HAP-1 (cell line): ENCODE measurements around the gene USP30.

Source experiments
- DNase-seq, 2 experiments: peaks; one replicate each; pipeline ENCODE4 v3.0.0-alpha.2; 2016 to 2020; ENCODE audit warnings: low spot score in 2 of 2
- H3K27me3 ChIP-seq: fragments of 250-450 bp; sonication (Bioruptor Pico); 2 replicates; pipeline ENCODE4 v1.5.1; 2020; ENCODE audit warnings: low read depth, mild to moderate bottlenecking, moderate library complexity
- H3K36me3 ChIP-seq: fragments of 250-450 bp; sonication (Bioruptor Pico); replicated peaks from 2 replicates; pipeline ENCODE4 v1.5.1; 2020; ENCODE audit warnings: mild to moderate bottlenecking
- H3K4me1 ChIP-seq: fragments of 250-450 bp; sonication (Bioruptor Pico); 2 replicates; pipeline ENCODE4 v1.5.1; 2020; ENCODE audit warnings: mild to moderate bottlenecking
- H3K4me3 ChIP-seq: fragments of 250-450 bp; sonication (Bioruptor Pico); 2 replicates; pipeline ENCODE4 v1.5.1; 2020; ENCODE audit warnings: mild to moderate bottlenecking, moderate library complexity
- H3K9me3 ChIP-seq: fragments of 250-450 bp; sonication (Bioruptor Pico); 2 replicates; pipeline ENCODE4 v1.5.1; 2020; ENCODE audit warnings: mild to moderate bottlenecking, moderate library complexity
- in situ Hi-C: fragments of 300-500 bp; cut with MboI; formaldehyde crosslinking; loops from 3 replicates; pipeline ENCODE4 v1.14.3; 2020; ENCODE audit warnings: low sequenced_read_pairs, inconsistent platforms, mixed read lengths

USP30 gene

DNA sequence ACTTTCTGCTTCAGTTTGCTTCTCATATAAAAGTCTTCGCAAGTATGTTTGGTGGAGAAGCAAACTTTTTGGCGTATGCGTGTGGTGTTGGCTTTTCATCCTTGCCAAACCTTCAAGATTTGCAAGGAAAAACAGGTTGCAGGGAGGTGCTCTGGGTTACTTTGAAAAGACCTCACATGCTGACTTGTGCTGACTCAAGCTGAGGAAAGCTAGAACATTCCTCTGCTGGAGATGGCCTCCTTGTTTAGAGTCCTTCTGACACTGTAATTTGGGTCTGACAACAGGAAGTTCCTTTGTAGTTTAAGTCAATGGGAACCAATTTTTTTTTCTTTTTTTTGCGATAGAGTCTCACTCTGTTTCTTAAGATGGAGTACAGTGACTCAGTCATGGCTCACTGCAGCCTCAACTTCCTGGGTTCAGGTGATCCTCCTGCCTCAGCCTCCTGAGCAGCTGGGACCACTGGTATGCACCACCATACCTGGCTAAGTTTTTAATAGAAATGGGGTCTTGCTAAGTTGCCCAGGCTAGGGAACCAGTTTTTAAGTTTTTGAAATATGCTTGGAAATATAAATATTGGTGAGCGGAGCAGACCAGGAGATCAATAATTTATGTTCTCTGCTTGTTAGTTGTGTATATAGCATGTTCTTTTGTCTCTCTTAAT, 61.4 kb downstream of the USP30 start:
- in situ Hi-C loops: no loop called here
- DNase-seq: no peak
- no peaks in the 10 kb centered on the region for H3K27me3 ChIP-seq
- H3K36me3 ChIP-seq: peaks cover 15% of the 10 kb centered on the region
- H3K4me3 ChIP-seq: no peak overlapping the region
- no peaks in the 10 kb centered on the region for H3K9me3 ChIP-seq
- H3K4me1 ChIP-seq: no peaks in the 10 kb centered on the region

DNA sequence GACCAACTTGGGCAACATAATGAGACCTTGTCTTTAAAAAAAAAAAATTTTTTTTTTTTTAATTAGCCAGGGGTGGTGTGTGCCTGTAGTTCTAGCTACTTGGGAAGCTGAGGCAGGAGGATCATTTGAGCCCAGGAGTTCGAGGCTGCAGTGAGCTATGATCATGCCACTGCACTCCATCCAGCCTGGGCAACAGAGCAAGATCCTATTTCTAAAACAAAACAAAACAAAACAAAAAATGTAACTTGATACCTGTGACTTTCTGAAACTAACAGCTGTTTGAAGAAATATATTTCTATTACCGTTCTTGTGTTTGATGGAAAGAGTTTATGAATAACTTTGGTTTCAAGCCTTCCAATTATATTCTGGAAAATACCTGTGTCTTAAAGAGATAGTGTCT, 62.3 kb downstream of the USP30 start:
- H3K27me3 ChIP-seq: no peaks in the 10 kb centered on the region
- no peak for DNase-seq
- H3K9me3 ChIP-seq: no peaks in the 10 kb centered on the region
- in situ Hi-C loops: no loop called here
- H3K4me1 ChIP-seq: no peaks in the 10 kb centered on the region
- no peak overlapping the region for H3K4me3 ChIP-seq
- H3K36me3 ChIP-seq: peaks cover 8% of the 10 kb centered on the region

DNA sequence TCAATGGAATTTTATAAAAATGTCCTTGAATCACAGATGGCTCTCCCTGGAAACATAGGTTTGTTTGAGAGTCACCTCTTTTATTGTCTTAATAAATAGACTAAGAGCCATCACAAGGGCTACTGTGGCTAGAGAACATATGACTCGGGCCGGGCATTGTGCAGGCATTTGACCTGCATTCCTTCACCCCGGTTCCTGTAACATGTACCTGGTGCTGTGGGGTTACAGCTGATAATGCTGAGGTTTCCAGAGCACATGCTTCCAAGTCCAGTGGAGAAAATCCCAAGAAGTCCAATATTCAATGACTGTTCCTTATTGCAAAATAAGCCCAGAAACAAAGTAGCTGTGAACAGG, 63.0 kb downstream of the USP30 start:
- Histone ChIP-seq H3K4me3 (no peak overlapping the region), H3K9me3 (no peaks in the 10 kb centered on the region), H3K27me3 (no peaks in the 10 kb centered on the region), H3K36me3 (peaks cover under 1% of the 10 kb centered on the region), H3K4me1 (no peaks in the 10 kb centered on the region)
- DNase-seq: no peak
- in situ Hi-C loops: no loop called here

DNA sequence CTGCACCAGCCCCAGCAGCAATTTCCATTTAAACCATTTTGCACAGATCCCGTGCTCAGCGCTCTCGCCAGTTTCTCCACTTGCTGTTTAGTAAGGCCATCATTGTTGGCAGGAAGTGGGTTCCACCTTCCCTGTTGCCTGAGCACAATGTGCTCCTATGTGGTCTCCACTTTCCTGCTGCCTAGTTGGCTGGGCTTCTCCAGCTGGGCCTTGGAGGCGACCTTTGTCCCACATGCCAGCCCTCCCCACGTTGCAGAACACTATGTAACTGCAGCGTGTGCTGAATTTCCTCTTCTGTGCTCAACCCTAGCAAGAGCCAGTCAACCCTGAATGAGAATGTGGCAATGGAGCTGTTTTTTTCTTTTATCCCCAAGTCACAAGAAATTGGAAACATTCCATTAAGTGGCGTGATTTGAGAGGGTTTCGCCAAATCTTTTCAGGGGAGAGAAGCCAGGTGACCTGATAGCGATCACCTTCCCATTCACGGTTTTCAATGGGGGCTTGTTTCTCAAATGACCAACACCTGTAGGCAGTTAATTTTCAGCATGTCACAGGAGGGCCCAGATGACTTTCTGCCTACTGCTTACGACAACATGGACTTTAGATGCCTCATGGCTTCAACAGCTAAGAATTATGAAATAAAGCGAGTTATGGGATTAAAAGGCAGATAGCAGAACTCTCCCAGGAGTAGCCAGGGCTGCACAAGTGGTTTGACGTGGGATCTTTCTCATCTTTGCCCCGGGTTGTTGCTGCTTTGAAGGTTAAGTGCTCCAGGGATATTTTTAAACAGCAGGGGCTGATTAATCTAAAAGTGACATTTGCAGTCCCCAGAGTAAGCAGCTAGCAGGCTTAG, 63.6 kb downstream of the USP30 start, which contains the start of gene ACACB:
TSS of gene ACACB (plus strand) at position 830 of the 853 bp plus-strand sequence. CDS start 22,819 bp downstream, outside the sequence.
- no peak within 1 kb of the TSS for H3K4me3 ChIP-seq
- no peaks in the 10 kb centered on the region for H3K9me3 ChIP-seq
- in situ Hi-C loops: no loop called here
- H3K27me3 ChIP-seq: no peaks in the 10 kb centered on the region
- H3K4me1 ChIP-seq: no peaks in the 10 kb centered on the region
- no peak for DNase-seq
- H3K36me3 ChIP-seq: no peaks in the 10 kb centered on the region

DNA sequence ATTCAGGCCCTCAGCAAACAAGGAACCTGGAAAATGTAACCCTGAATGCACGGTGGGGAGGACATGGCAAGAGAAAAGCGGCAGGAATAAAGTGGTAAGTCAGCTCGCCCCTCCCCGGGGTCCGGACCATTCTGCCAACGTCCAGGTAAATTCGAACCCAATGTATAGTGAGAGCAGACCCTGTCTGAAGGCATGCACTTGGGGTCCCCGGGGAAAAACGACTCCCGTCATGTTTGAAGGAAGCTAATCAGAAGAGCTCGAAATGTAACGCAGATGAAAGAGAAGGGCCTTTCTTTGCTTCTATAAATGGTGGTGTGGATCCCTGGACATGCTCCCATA, 64.2 kb downstream of the USP30 start:
- DNase-seq: no peak
- no peaks in the 10 kb centered on the region for H3K27me3 ChIP-seq
- in situ Hi-C loops: no loop called here

DNA sequence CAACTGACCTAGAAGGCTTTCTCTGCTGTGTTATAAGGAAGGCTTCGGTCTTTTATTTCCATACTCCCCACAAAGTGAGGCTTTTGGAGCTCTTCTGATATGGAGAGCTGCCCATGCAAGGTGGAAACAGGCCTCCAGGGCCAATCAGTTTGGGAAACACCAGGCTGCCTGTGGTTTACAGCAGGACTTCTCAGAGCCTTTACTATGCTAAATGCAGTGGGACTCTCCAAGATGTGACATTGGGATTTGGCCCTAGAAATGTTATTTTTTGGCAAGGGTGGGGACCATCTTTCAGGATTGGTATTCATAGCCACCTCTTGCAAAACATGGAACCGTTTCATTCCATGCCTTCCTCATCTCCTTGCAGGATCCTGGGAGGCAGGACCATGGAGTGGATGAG, 67.7 kb downstream of the USP30 start:
- H3K9me3 ChIP-seq: no peaks in the 10 kb centered on the region
- no peak overlapping the region for H3K4me3 ChIP-seq
- no peaks in the 10 kb centered on the region for H3K4me1 ChIP-seq
- no peak for DNase-seq
- in situ Hi-C loops: no loop called here
- no peaks in the 10 kb centered on the region for H3K36me3 ChIP-seq
- H3K27me3 ChIP-seq: no peaks in the 10 kb centered on the region

More for the DNA sequence above, 64.2 kb downstream of the USP30 start:
- Histone ChIP-seq H3K4me1 (no peaks in the 10 kb centered on the region), H3K9me3 (no peaks in the 10 kb centered on the region), H3K4me3 (no peak overlapping the region), H3K36me3 (no peaks in the 10 kb centered on the region)

DNA sequence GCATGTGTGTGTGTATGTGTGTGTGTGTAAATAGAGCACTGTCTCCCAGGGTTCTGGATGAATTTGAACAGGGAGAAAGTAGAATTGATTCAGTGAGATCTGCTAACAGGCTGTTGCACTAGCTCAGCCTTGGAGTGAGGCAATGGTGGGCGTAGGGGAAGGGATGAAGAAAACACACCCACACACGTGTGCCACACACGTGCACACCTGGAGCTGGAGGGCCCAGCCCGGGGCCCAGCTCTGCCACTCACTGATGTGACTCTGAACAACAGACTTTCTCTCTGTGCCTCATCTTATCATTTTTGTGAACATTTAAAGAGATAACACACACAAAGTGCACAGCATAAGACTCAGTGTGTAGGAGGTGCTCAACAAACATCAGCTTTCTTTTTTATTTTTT, 68.2 kb downstream of the USP30 start:
- DNase-seq: no peak
- Histone ChIP-seq H3K4me3 (no peak overlapping the region), H3K9me3 (no peaks in the 10 kb centered on the region), H3K36me3 (no peaks in the 10 kb centered on the region), H3K4me1 (no peaks in the 10 kb centered on the region), H3K27me3 (no peaks in the 10 kb centered on the region)
- in situ Hi-C loops: no loop called here

DNA sequence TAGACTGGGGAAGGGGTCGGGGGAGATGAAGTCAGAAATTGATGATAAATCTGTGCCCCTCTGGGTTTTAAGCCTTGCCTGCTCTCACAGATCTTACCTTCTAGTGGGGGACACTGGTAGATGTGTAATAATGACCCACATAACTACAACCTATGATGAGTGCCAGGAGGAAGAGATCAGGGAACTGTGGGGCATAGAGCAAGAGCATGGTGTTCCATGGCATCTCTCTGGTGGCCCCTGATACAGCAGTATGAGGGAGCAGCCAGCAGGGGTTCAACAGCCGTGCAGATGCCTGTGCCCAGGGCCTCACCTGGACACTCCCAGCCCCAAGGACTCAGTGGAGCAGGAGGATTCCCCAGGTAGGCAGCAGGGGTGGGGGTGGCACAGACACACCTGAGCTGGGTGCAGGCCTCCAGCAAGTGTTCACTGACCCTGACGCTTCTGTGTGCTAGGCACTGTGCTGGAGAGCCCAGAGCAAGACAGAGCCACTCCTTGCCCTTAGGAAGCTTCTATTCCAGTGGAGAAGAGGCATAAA, 69.0 kb downstream of the USP30 start:
- no peak for DNase-seq
- no peaks in the 10 kb centered on the region for H3K27me3 ChIP-seq
- no peaks in the 10 kb centered on the region for H3K9me3 ChIP-seq
- H3K36me3 ChIP-seq: no peaks in the 10 kb centered on the region
- H3K4me1 ChIP-seq: no peaks in the 10 kb centered on the region
- no peak overlapping the region for H3K4me3 ChIP-seq
- in situ Hi-C loops: no loop called here

DNA sequence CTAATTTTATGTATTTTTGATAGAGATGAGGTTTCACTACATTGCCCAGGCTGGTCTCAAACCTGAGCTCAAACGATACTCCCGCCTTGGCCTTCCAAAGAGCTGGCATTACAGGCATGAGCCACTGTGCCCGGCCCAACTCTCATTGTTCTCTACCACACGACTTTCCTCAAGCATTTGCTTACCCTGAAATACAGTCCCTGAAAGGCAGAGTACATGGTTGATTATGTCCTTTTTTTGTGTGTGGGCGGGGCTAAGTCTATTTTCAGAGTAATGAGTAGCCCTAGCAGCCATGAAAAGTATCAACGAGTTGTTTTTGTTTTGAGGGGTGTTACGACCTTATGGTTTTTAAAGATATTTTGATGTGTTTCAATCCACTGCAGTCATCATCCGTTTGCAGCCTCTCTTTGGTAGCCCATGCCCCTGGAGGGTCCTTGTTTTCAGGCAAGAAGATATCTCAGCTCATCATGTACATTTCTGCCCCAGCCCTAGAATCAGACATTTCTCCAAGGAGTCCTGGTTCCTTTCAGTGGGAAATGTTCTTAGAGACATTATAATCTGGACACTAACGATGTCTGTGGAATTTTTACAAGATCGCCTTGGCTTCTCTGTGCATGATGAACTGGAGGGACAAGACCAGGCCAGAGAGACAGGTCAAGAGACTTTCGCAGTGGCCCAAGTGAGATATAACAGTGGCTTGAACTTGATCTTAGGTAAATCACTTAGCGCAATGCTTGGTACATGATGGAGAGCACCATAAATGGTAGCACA, 72.7 kb downstream of the USP30 start:
- in situ Hi-C loops: no loop called here
- Histone ChIP-seq H3K9me3 (no peaks in the 10 kb centered on the region), H3K36me3 (no peaks in the 10 kb centered on the region), H3K4me1 (no peaks in the 10 kb centered on the region), H3K27me3 (no peaks in the 10 kb centered on the region), H3K4me3 (no peak overlapping the region)
- DNase-seq: no peak

DNA sequence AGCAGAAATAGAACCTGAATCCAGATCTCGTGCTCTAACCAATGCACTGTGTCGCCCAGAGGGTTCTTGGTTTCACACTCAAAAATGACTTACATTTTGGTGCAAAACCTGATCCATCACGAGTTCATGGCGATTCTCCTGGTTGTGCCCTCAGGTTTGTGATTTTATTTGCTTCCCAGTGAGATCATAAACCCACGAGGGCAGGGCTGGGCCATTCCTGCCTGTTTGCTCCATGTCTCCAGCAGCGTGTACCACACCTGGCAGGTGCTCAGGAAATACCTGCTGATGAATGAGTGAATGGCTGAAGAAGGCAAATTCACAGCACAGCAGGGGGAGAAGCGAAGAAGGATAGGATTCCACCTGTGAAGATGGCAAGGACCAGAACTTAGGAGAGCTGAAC, 73.4 kb downstream of the USP30 start:
- H3K36me3 ChIP-seq: no peaks in the 10 kb centered on the region
- no peaks in the 10 kb centered on the region for H3K4me1 ChIP-seq
- H3K4me3 ChIP-seq: no peak overlapping the region
- H3K27me3 ChIP-seq: no peaks in the 10 kb centered on the region
- no peak for DNase-seq
- H3K9me3 ChIP-seq: no peaks in the 10 kb centered on the region
- in situ Hi-C loops: no loop called here

DNA sequence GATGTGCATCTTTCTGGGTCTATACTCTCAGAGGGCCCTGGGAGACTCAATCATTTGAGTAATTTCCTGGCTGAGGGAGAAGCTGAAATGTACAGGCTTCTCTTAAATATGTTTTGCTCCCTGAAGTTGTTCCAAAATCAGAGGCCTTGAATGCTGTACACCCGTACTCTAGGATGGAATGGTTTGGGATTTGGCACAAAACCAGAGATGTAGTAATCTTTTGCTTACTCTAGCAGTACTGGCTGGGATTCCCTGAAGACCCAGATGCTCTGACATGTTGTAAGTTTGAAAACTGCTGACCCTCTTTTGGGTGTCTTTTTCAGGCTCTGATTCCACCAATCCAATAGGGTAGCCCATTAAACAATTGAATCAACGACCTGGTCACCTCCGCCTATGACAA, 74.4 kb downstream of the USP30 start:
- in situ Hi-C loops: no loop called here
- H3K27me3 ChIP-seq: no peaks in the 10 kb centered on the region
- no peaks in the 10 kb centered on the region for H3K36me3 ChIP-seq
- no peak for DNase-seq
- H3K9me3 ChIP-seq: no peaks in the 10 kb centered on the region
- no peak overlapping the region for H3K4me3 ChIP-seq
- no peaks in the 10 kb centered on the region for H3K4me1 ChIP-seq

DNA sequence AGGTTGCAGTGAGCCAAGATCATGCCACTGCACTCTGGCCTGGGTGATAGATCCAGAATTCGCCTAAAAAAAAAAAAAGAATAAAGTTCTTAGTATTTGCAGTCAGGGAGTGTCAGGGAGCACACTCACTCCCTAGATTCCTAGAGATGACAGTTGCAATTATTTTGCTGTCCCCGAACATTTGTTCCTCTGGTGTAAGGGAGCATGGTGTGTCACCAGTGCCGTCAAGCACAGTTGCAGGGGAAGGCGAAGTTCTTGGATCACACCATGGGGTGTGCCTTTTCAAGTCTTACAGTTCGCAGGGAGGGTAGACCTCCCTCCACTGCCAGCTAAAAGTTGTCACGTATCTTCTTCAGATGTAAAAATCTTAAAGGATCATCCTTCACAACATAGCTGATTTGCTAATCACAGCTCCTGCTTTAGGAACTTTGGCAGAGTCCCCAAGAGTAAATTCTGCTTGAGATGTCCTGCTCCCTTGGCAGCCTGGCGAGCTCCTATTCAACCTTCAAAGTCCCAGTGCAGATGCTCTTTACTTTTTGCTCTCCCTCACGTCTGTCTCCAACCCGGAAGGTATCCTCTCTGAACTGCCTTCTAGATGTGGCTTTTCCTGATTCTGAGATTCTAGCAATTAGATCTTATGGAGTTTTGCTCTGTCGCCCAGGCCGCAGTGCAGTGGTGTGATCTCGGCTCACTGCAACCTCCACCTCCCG, 75.3 kb downstream of the USP30 start:
- in situ Hi-C loops: no loop called here
- H3K9me3 ChIP-seq: no peaks in the 10 kb centered on the region

DNA sequence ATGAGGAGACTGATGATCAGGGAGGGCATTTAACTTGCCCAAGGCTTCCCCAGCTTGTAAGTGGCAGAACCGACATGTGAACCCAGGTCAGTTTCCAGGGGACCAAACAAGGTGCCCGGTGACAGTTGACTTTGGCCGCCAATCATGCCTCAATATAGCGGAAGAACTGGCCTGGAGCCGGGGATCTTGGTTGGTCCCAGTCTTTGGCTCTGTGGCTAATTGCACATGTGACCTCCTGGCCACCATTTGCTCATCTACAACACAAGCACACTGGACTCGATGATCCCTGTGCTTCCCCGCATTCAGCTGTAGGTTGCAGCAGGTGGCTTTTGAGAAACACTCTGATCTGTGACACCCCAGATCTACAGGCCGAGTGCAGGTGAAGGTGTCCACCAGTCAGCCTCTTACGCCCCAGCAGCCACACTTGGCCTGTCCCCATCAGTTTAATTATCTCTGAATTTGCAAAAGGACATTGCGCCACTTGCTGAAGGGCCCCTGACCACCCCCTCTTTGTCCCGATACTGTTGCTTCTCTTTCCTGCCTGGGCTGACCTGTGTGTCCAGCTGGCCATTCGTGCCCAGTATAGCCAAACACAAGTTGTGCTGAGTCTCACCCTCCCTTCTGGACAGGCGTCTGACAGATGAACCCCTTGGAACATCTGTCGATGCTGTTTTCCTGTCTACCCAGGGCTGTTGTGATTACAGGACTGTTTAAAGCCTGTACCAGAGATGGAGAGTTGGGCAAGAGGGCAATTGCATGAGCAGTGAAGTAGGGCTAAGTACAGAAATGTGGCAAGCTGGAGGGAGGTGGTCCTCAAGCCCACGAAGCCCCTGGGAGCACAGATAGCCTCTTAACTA, 78.1 kb downstream of the USP30 start:
- H3K36me3 ChIP-seq: no peaks in the 10 kb centered on the region
- in situ Hi-C loops: no loop called here
- H3K4me1 ChIP-seq: no peaks in the 10 kb centered on the region
- H3K27me3 ChIP-seq: no peaks in the 10 kb centered on the region
- no peak overlapping the region for H3K4me3 ChIP-seq
- DNase-seq: no peak
- no peaks in the 10 kb centered on the region for H3K9me3 ChIP-seq

More for the DNA sequence above, 75.3 kb downstream of the USP30 start:
- H3K4me1 ChIP-seq: no peaks in the 10 kb centered on the region
- DNase-seq: no peak
- H3K36me3 ChIP-seq: no peaks in the 10 kb centered on the region
- H3K4me3 ChIP-seq: no peak overlapping the region
- no peaks in the 10 kb centered on the region for H3K27me3 ChIP-seq
